Endothelial cell of umbilical vein (primary cell): ENCODE results near the gene DCAF4. TPM values are rescaled to one million over a fixed set of nuclear protein-coding genes. Genes with fewer than 3 reads are reported as not detected.
A peak's percentile ranks its signal among the peaks of the same experiment; 100 is the strongest.

Source experiments
- BruUV-seq: library from RNA; stranded (reverse); fragments of 400-500 nt; replicated peaks from 2 replicates; lab custom pipeline; 2021; lab: Mats Ljungman, UMichigan
- CTCF ChIA-PET: fragments of 300-600, 350-600 bp; sonication (Branson Sonifier 250); formaldehyde crosslinking; loops from one replicate; lab custom pipeline; 2021; ENCODE audit warnings: antibody characterized with exemption, inconsistent platforms; lab: Charles Lee
- POLR2A ChIA-PET: fragments of 300-600, 350-600 bp; sonication (Branson Sonifier 250); formaldehyde crosslinking; loops from one replicate; lab custom pipeline; 2021; ENCODE audit warnings: antibody characterized with exemption, inconsistent platforms; lab: Charles Lee
- DNase-seq: peaks from one replicate; pipeline ENCODE4 v3.0.0-alpha.2; 2011; ENCODE audit warnings: low read depth, low spot score
- FAIRE-seq: peaks from 2 replicates; lab custom pipeline; 2011; peaks lifted over from hg19 to GRCh38; lab: Jason Lieb, UNC
- H2AFZ ChIP-seq: 2 replicates; pipeline ENCODE4 v1.6.0; 2012; ENCODE audit warnings: low read depth, low read length, control low read depth, inconsistent platforms
- H3K27ac ChIP-seq: 2 replicates; pipeline ENCODE4 v1.5.1; 2011; ENCODE audit warnings: low read depth, mild to moderate bottlenecking, control low read depth, low read length, moderate library complexity; ENCODE audit not compliant: insufficient read depth
- H3K27me3 ChIP-seq, 2 experiments: 2 replicates each; pipeline versions ENCODE4 v1.6.0 to v1.6.1; 2011; ENCODE audit warnings: low read length in 2 of 2, mixed read lengths in 1 of 2; ENCODE audit not compliant: control insufficient read depth in 2 of 2, insufficient read depth in 2 of 2
- H3K36me3 ChIP-seq, 2 experiments: 2 replicates in 1 of 2; 3 replicates in 1 of 2; pipeline ENCODE4 v1.5.1; 2011; ENCODE audit warnings: low read length in 2 of 2, mild to moderate bottlenecking in 1 of 2, moderate library complexity in 1 of 2; ENCODE audit not compliant: control insufficient read depth in 2 of 2, insufficient read depth in 2 of 2; ENCODE audit errors: extremely low read depth in 1 of 2
- H3K4me1 ChIP-seq: 3 replicates; pipeline ENCODE4 v1.5.1; 2011; ENCODE audit warnings: mild to moderate bottlenecking, low read length; ENCODE audit not compliant: control insufficient read depth, insufficient read depth; ENCODE audit errors: extremely low read depth
- H3K4me2 ChIP-seq: 2 replicates; pipeline ENCODE4 v1.6.1; 2011; ENCODE audit warnings: low read length, control low read depth, mixed read lengths; ENCODE audit not compliant: insufficient read depth
- H3K4me3 ChIP-seq, 3 experiments: fragments of 200-600 bp in 1 of 3; sonication (generic), shearing (Covaris generic) in 1 of 3; replicated peaks in 1 of 3; 2 replicates each; pipeline ENCODE4 v1.5.1; 2011 to 2016; ENCODE audit warnings: control low read depth in 3 of 3, low read length in 3 of 3, mild to moderate bottlenecking in 2 of 3, inconsistent platforms in 1 of 3, low read depth in 1 of 3, moderate library complexity in 1 of 3; ENCODE audit not compliant: insufficient read depth in 1 of 3
- H3K79me2 ChIP-seq: 2 replicates; pipeline ENCODE4 v1.6.0; 2012; ENCODE audit warnings: low read length, inconsistent platforms; ENCODE audit not compliant: control insufficient read depth, insufficient read depth
- H3K9ac ChIP-seq: replicated peaks from 2 replicates; pipeline ENCODE3; 2011; ENCODE audit warnings: low read length, control low read depth; ENCODE audit not compliant: insufficient read depth; ENCODE audit errors: extremely low read depth
- H3K9me1 ChIP-seq: replicated peaks from 3 replicates; pipeline ENCODE4 v1.6.0; 2011; ENCODE audit warnings: mild to moderate bottlenecking, low read length; ENCODE audit not compliant: control insufficient read depth, insufficient read depth; ENCODE audit errors: extremely low read depth
- H3K9me3 ChIP-seq: replicated peaks from 2 replicates; pipeline ENCODE4 v1.5.1; 2012; ENCODE audit warnings: low read length, inconsistent platforms; ENCODE audit not compliant: control insufficient read depth, insufficient read depth
- H4K20me1 ChIP-seq: replicated peaks from 2 replicates; pipeline ENCODE3; 2011; ENCODE audit warnings: mild to moderate bottlenecking, low read length; ENCODE audit not compliant: control insufficient read depth, insufficient read depth; ENCODE audit errors: extremely low read depth
- EZH2 ChIP-seq: IDR thresholded peaks from 2 replicates; pipeline ENCODE4 v1.6.1; 2012; ENCODE audit warnings: borderline replicate concordance, low read depth, mild to moderate bottlenecking, moderate library complexity, low read length, inconsistent platforms; ENCODE audit not compliant: severe bottlenecking
- FOS ChIP-seq: IDR thresholded peaks from 2 replicates; pipeline ENCODE4 v1.6.1; 2011; ENCODE audit warnings: mild to moderate bottlenecking, low read length, moderate library complexity, borderline replicate concordance; ENCODE audit not compliant: insufficient read depth
- GATA2 ChIP-seq: IDR thresholded peaks from 2 replicates; pipeline ENCODE4 v1.7.0; 2011; ENCODE audit warnings: low read depth, mild to moderate bottlenecking, moderate library complexity, mixed read lengths, low read length; ENCODE audit not compliant: insufficient read length, insufficient read depth
- JUN ChIP-seq: IDR thresholded peaks from 2 replicates; pipeline ENCODE4 v1.6.1; 2011; ENCODE audit warnings: borderline replicate concordance, low read depth; ENCODE audit not compliant: insufficient read length, insufficient read depth
- MYC ChIP-seq: IDR thresholded peaks from one replicate; pipeline ENCODE4 v1.6.1; 2011; ENCODE audit warnings: mild to moderate bottlenecking, low read depth, low read length
- POLR2AphosphoS5 ChIP-seq: IDR thresholded peaks from 2 replicates; pipeline ENCODE4 v1.6.1; 2012; ENCODE audit warnings: low read depth, mild to moderate bottlenecking, control low read depth, low read length, moderate library complexity; ENCODE audit not compliant: insufficient read depth
- dilution Hi-C: fragments of 300-500 bp; cut with MboI; formaldehyde crosslinking; loops from one replicate; pipeline ENCODE4 v1.15.0; 2019; ENCODE audit warnings: low sequenced_read_pairs; ENCODE audit not compliant: extremely low pct_ligation_motif_present
- intact Hi-C: fragments of 100-400 bp; cut with micrococcal nuclease; formaldehyde crosslinking; loops from one replicate; pipeline ENCODE4 v1.10.0; 2022
- polyA plus RNA-seq, 4 experiments: library from polyadenylated mRNA; depleted of rRNA in 3 of 4; stranded (reverse) in 3 of 4; unstranded in 1 of 4; fragments of >200 nt; gene quantifications; 2 replicates each; pipeline versions ENCODE4 v1.2.1 to v1.2.3, GENCODE V29; 2011 to 2012; ENCODE audit warnings: missing spikeins in 1 of 4
- total RNA-seq: library from RNA; stranded (reverse); gene quantifications from 2 replicates; pipeline ENCODE4 v1.2.3, GENCODE V29; 2021
- TF ChIP-seq, protein P1 (sequence below), 2 donors: IDR thresholded peaks; 1 replicate in 1 of 2; 2 replicates in 1 of 2; pipeline ENCODE4 v1.5.1; 2011; ENCODE audit warnings: low read length in 2 of 2, mild to moderate bottlenecking in 2 of 2, moderate library complexity in 2 of 2, control low read depth in 1 of 2, inconsistent platforms in 1 of 2, low read depth in 1 of 2; ENCODE audit not compliant: insufficient read depth in 1 of 2; ENCODE audit errors: extremely low read depth in 1 of 2
- TF ChIP-seq, protein P2 (sequence below): IDR thresholded peaks from 2 replicates; pipeline ENCODE4 v1.6.1; 2011; ENCODE audit not compliant: insufficient read depth, insufficient read length

Gene DCAF4
- total and polyA plus RNA-seq, 2 donors (not counting 3 experiments of a cell fraction or from before 2014, with no cell fraction given): 8.6 to 15.8 TPM

DNA sequence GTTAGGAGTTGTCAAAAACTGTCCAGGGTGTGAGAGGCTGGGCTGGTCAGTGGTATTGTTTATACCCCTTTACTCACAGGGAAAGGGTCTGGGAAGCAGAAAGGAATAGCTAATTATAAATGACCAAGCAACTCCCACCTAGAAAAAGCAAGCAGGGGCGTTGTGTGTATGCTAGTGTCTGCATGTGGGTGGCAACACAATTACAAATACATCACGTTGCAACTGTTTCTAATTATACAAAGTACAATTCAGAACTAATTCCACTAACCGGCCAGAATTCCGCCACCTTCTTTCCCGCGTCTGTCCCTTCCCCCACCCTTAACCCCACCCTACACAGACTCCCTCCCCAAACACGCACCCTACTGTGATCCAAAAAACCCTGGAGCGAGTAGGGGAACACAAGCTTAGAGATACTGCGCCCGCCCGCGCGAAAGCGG lies 34.6 kb upstream of the DCAF4 start:
- Histone ChIP-seq H3K9me1 (no peaks in the 10 kb centered on the region), H3K9me3 (no peaks in the 10 kb centered on the region), H3K4me2 (peak overlapping the region; percentile 89), H3K9ac (peak overlapping the region; percentile 72), H2AFZ (peak overlapping the region; percentile 84), H4K20me1 (no peaks in the 10 kb centered on the region), H3K79me2 (peaks cover 28% of the 10 kb centered on the region), H3K27ac (no peak overlapping the region), H3K4me1 (peaks cover 27% of the 10 kb centered on the region), H3K36me3 (no peaks in the 10 kb centered on the region), H3K27me3 (no peaks in the 10 kb centered on the region), H3K4me3 (peak overlapping the region; percentile 72 to 99 (median 92))
- intact Hi-C loops (loop anchor here (1.0 kb wide), 1 partner anchor 7 kb away; no protein-coding TSS in a partner anchor), dilution Hi-C loops (no loop called here)
- BruUV-seq: no TSS peak
- ChIA-PET CTCF (interaction anchor here (1.3 to 4.6 kb wide), 6 partner anchors 8 to 378 kb away, joined by 3 to 59 read pairs (median 10); no protein-coding TSS in a partner anchor), POLR2A (no interaction called here)
- DNase-seq: no peak
- FAIRE-seq: no peak
- TF ChIP-seq JUN: no peak
- TF ChIP-seq MYC: no peak
- TF ChIP-seq, protein P1, sequence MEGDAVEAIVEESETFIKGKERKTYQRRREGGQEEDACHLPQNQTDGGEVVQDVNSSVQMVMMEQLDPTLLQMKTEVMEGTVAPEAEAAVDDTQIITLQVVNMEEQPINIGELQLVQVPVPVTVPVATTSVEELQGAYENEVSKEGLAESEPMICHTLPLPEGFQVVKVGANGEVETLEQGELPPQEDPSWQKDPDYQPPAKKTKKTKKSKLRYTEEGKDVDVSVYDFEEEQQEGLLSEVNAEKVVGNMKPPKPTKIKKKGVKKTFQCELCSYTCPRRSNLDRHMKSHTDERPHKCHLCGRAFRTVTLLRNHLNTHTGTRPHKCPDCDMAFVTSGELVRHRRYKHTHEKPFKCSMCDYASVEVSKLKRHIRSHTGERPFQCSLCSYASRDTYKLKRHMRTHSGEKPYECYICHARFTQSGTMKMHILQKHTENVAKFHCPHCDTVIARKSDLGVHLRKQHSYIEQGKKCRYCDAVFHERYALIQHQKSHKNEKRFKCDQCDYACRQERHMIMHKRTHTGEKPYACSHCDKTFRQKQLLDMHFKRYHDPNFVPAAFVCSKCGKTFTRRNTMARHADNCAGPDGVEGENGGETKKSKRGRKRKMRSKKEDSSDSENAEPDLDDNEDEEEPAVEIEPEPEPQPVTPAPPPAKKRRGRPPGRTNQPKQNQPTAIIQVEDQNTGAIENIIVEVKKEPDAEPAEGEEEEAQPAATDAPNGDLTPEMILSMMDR (IDR thresholded peaks at IDR 0.05; ENCODE audit: extremely low read depth in 1 of 2, insufficient read depth in 1 of 2, low read depth in 1 of 2, low read length in 2 of 2): no peak
- no peak for TF ChIP-seq POLR2AphosphoS5
- TF ChIP-seq, protein P2, sequence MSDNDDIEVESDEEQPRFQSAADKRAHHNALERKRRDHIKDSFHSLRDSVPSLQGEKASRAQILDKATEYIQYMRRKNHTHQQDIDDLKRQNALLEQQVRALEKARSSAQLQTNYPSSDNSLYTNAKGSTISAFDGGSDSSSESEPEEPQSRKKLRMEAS: no peak
- no peak for TF ChIP-seq EZH2
- TF ChIP-seq GATA2: no peak
- TF ChIP-seq FOS: no peak
